CD1c-positive myeloid dendritic cell (primary cell): ENCODE data around the gene GMDS.

Source experiments
- DNase-seq: peaks from one replicate; pipeline ENCODE4 v3.0.0-alpha.2; 2016; ENCODE audit errors: extremely low spot score

The GMDS gene

GRCh38 chr6:2133716-2134310 lies 111.6 kb downstream of the GMDS start:
- DNase-seq = no peak

GRCh38 chr6:2132916-2133315 lies 112.5 kb downstream of the GMDS start:
- no peak for DNase-seq

GRCh38 chr6:2132416-2132815 lies 113.0 kb downstream of the GMDS start:
- DNase-seq = no peak

GRCh38 chr6:2129182-2129621 lies 116.2 kb downstream of the GMDS start:
- no peak for DNase-seq

- DNase-seq = peak; percentile 15
Measured at GRCh38 chr6:2127484-2127911, 117.9 kb downstream of the GMDS start.

- DNase-seq = no peak
Measured at GRCh38 chr6:2126351-2126750, 119.1 kb downstream of the GMDS start.

GRCh38 chr6:2125158-2125557 lies 120.2 kb downstream of the GMDS start:
- DNase-seq = no peak

GRCh38 chr6:2124260-2124709 lies 121.1 kb downstream of the GMDS start:
- no peak for DNase-seq

GRCh38 chr6:2120912-2121311 lies 124.5 kb downstream of the GMDS start:
- DNase-seq = no peak

- DNase-seq = no peak
Measured at GRCh38 chr6:2119275-2119674, 126.1 kb downstream of the GMDS start.

- no peak for DNase-seq
Measured at GRCh38 chr6:2118136-2118535, 127.3 kb downstream of the GMDS start.

- no peak for DNase-seq
Measured at GRCh38 chr6:2117447-2117846, 128.0 kb downstream of the GMDS start.

GRCh38 chr6:2116496-2116895 lies 128.9 kb downstream of the GMDS start:
- DNase-seq = no peak

- no peak for DNase-seq
Measured at GRCh38 chr6:2114100-2114499, 131.3 kb downstream of the GMDS start.

- peak; percentile 4 for DNase-seq
Measured at GRCh38 chr6:2111162-2111677, 134.2 kb downstream of the GMDS start.

GRCh38 chr6:2110504-2110903 lies 134.9 kb downstream of the GMDS start:
- no peak for DNase-seq

- no peak for DNase-seq
Measured at GRCh38 chr6:2109796-2110195, 135.6 kb downstream of the GMDS start.

GRCh38 chr6:2108700-2109306 lies 136.6 kb downstream of the GMDS start:
- no peak for DNase-seq

GRCh38 chr6:2104524-2104880 lies 140.9 kb downstream of the GMDS start:
- DNase-seq = no peak

- DNase-seq = peak; percentile 44
Measured at GRCh38 chr6:2103765-2104523, 141.5 kb downstream of the GMDS start.

GRCh38 chr6:2102966-2103365 lies 142.4 kb downstream of the GMDS start:
- DNase-seq = no peak

- no peak for DNase-seq
Measured at GRCh38 chr6:2102316-2102883, 143.0 kb downstream of the GMDS start.
